Chondrocyte (in vitro differentiated cells): ENCODE results near the gene MEX3D. TPM values are rescaled to one million over a fixed set of nuclear protein-coding genes. Genes with fewer than 3 reads are reported as not detected.

Experiments
- DNase-seq: peaks from one replicate; pipeline ENCODE4 v3.0.0; 2021; ENCODE audit warnings: mixed read lengths, low spot score
- H3K27ac Mint-ChIP-seq: one replicate; pipeline ENCODE4 v1.8.0; 2021; ENCODE audit warnings: mild to moderate bottlenecking, moderate library complexity, mixed read lengths; ENCODE audit not compliant: unreplicated experiment
- H3K27me3 Mint-ChIP-seq: 2 replicates; pipeline ENCODE4 v1.8.0; 2021; ENCODE audit warnings: low read depth, mixed read lengths
- H3K36me3 Mint-ChIP-seq: 2 replicates; pipeline ENCODE4 v1.8.0; 2021; ENCODE audit warnings: low read depth, mixed read lengths
- H3K4me1 Mint-ChIP-seq: 2 replicates; pipeline ENCODE4 v1.8.0; 2021; ENCODE audit warnings: low read depth, mild to moderate bottlenecking, mixed read lengths
- H3K4me3 Mint-ChIP-seq: one replicate; pipeline ENCODE4 v1.8.0; 2021; ENCODE audit warnings: mild to moderate bottlenecking, moderate library complexity, mixed read lengths; ENCODE audit not compliant: unreplicated experiment
- H3K9me3 Mint-ChIP-seq: 2 replicates; pipeline ENCODE4 v1.8.0; 2021; ENCODE audit warnings: low read depth, mixed read lengths
- CTCF ChIP-seq: fragments of 200-600 bp; sonication (generic); IDR thresholded peaks from 2 replicates; pipeline ENCODE4 v1.5.0; 2021; ENCODE audit warnings: antibody characterized with exemption, mild to moderate bottlenecking, moderate library complexity
- total RNA-seq: library from RNA; stranded (reverse); gene quantifications from 3 replicates; pipeline ENCODE4 v1.2.1, GENCODE V29; 2021

The MEX3D gene
- total RNA-seq, 1 donor from 2014 or later, result 60.1 TPM

DNA sequence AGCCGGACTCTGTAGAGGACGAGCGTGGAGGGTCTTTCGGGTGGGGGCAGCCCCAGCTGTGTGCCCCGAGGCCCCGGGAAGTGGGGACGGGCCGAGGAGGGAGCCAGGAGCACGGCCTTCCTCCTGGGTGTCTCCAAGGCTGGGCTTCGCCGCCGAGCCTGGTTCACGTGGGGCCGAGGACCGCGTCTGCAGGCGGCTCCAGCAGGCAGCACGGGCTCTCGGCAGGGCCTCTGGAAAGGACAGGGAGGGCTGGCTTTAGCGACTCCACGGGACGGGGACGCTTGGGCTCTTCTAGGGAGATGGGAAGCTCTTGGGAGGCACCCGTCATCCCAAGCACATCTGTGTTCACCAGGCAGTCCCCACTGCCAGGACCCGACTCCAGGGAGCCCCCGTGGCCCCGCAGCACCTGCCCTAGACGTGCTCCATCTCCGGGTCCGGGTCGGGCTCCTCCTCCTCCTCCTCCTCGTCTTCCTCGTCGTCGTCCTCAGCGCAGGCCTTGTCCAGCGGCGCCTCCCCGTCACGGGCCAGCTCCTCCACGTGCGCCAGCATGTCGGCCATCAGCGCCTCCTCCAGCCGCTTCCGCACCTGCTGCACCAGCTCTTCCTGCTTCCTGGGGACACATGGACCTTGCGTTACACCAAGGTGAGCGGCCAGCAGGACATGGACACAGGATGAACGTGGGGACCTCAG, 9.9 kb upstream of the MEX3D start:
- Mint-ChIP-seq H3K4me1 (peaks cover 4% of the 10 kb centered on the region), H3K4me3 (no peak overlapping the region), H3K27ac (no peak overlapping the region), H3K27me3 (no peaks in the 10 kb centered on the region), H3K36me3 (peaks cover 14% of the 10 kb centered on the region), H3K9me3 (no peaks in the 10 kb centered on the region)
- TF ChIP-seq CTCF, result no peak
- DNase-seq, result no peak

- no peaks in the 10 kb centered on the region for H3K27me3 Mint-ChIP-seq
- no peak for TF ChIP-seq CTCF
- H3K4me1 Mint-ChIP-seq, result peaks cover 4% of the 10 kb centered on the region
- no peak overlapping the region for H3K4me3 Mint-ChIP-seq
- no peak overlapping the region for H3K27ac Mint-ChIP-seq
- peaks cover 14% of the 10 kb centered on the region for H3K36me3 Mint-ChIP-seq
- no peak for DNase-seq
- H3K9me3 Mint-ChIP-seq, result no peaks in the 10 kb centered on the region
Measured at GRCh38 chr19:1577090-1577928, 9.2 kb upstream of the MEX3D start.

- peaks cover 4% of the 10 kb centered on the region for H3K4me1 Mint-ChIP-seq
- no peaks in the 10 kb centered on the region for H3K9me3 Mint-ChIP-seq
- H3K27me3 Mint-ChIP-seq, result no peaks in the 10 kb centered on the region
- H3K36me3 Mint-ChIP-seq, result peaks cover 14% of the 10 kb centered on the region
- TF ChIP-seq CTCF, result no peak
- no peak for DNase-seq
- no peak overlapping the region for H3K4me3 Mint-ChIP-seq
- no peak overlapping the region for H3K27ac Mint-ChIP-seq
Measured at GRCh38 chr19:1576242-1577089, 8.3 kb upstream of the MEX3D start.

DNA sequence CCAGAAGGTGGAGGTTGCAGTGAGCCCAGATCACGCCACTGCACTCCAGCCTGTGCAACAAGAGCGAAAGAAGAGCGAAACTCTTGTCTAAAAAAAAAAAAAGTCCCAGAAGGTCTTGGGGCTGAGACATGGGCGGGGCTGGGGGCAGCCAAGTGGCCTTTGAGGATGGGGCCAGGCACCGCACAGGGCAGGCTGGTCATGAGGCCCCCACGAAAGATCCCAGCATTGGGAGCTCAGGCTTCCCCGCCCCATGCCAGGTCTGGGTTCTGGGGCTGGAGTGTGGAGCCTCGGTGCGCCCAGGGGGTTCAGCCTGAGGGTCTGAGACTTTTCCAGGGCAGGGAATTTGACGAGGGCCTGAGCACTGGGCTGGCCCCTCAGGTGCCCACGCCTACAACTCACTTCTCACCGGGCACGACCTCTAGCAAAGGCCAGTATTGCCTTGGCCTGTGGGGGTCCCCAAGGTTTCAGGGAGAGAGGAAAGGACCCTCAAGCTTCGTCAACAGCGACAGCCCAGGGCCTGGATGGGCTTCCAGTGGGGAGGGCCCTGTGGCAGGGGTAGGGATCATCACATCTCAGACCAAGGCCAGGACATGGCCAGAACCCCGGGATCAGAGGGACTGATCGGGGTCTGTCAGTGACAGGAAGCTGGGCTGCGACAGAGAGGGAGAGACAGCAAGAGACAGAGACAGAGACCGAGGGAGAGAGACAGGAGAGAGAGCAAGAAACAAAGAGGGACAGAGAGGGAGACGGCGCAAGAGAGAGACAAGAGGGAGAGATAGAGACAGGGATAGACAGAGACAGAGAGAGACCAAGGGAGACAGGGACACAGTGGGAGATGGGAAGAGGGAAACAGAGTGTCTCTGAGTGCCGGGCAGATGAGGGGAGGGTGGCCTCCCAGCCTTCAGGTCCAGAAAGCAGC, 7.5 kb upstream of the MEX3D start:
- H3K9me3 Mint-ChIP-seq, result no peaks in the 10 kb centered on the region
- peaks cover 4% of the 10 kb centered on the region for H3K4me1 Mint-ChIP-seq
- H3K4me3 Mint-ChIP-seq, result no peak overlapping the region
- H3K36me3 Mint-ChIP-seq, result peaks cover 10% of the 10 kb centered on the region
- no peaks in the 10 kb centered on the region for H3K27me3 Mint-ChIP-seq
- DNase-seq, result no peak
- H3K27ac Mint-ChIP-seq, result no peak overlapping the region
- no peak for TF ChIP-seq CTCF
